ENCODE measurements around the gene PHC2.
A peak's percentile ranks its signal among the peaks of the same experiment; 100 is the strongest.

The PHC2 gene

GRCh38 chr1:33445108-33445507 is 14.2 kb upstream of the PHC2 start:
- DNase-seq, result no peak

GRCh38 chr1:33443705-33444180 is 12.8 kb upstream of the PHC2 start:
- no peak for DNase-seq

GRCh38 chr1:33443080-33443704 is 12.3 kb upstream of the PHC2 start:
- no peak for DNase-seq

- DNase-seq, result no peak
Observed at GRCh38 chr1:33442141-33442540, 11.2 kb upstream of the PHC2 start.

GRCh38 chr1:33441088-33441745 is 10.3 kb upstream of the PHC2 start:
- peak; percentile 75 for DNase-seq

GRCh38 chr1:33439662-33440061 is 8.8 kb upstream of the PHC2 start:
- DNase-seq, result no peak

GRCh38 chr1:33438364-33439160 is 7.7 kb upstream of the PHC2 start:
- DNase-seq, result no peak

GRCh38 chr1:33436557-33437285 is 5.8 kb upstream of the PHC2 start:
- DNase-seq, result no peak

GRCh38 chr1:33435096-33435820 is 4.4 kb upstream of the PHC2 start:
- DNase-seq, result no peak

- no peak for DNase-seq
Observed at GRCh38 chr1:33434363-33434750, 3.5 kb upstream of the PHC2 start.

- peak; percentile 18 for DNase-seq
Observed at GRCh38 chr1:33433509-33434362, 2.8 kb upstream of the PHC2 start.

- DNase-seq, result no peak
Observed at GRCh38 chr1:33429856-33430691, 821 bp downstream of the PHC2 start.

GRCh38 chr1:33429332-33429731 is 1.6 kb downstream of the PHC2 start:
- DNase-seq, result no peak

- DNase-seq, result no peak
Observed at GRCh38 chr1:33428661-33429060, 2.2 kb downstream of the PHC2 start.

GRCh38 chr1:33426916-33427315 is 4.0 kb downstream of the PHC2 start:
- no peak for DNase-seq

GRCh38 chr1:33425900-33426299 is 5.0 kb downstream of the PHC2 start:
- no peak for DNase-seq

GRCh38 chr1:33424610-33425009 is 6.3 kb downstream of the PHC2 start:
- DNase-seq, result no peak

- no peak for DNase-seq
Observed at GRCh38 chr1:33424205-33424604, 6.7 kb downstream of the PHC2 start.

GRCh38 chr1:33420870-33421775 is 9.8 kb downstream of the PHC2 start:
- no peak for DNase-seq

- no peak for DNase-seq
Observed at GRCh38 chr1:33418811-33419210, 12.1 kb downstream of the PHC2 start.

Measured in NCI-H2029 (cell line).